Gastroesophageal sphincter (tissue), 3 donors: ENCODE results near the gene ZSWIM6.

Experiments
- CTCF ChIP-seq, 4 experiments: fragments of 200-600 bp in 2 of 4; fragments of 450-650 bp in 2 of 4; sonication (generic) in 1 of 4; IDR thresholded peaks; one replicate each; pipeline ENCODE4 v1.5.1; 2017 to 2019; ENCODE audit warnings: antibody characterized with exemption in 4 of 4, mild to moderate bottlenecking in 2 of 4, moderate library complexity in 2 of 4
- EP300 ChIP-seq: sonication (generic); formaldehyde crosslinking; IDR thresholded peaks from one replicate; pipeline ENCODE4 v1.6.1; 2017; ENCODE audit warnings: antibody characterized with exemption, mild to moderate bottlenecking
- POLR2A ChIP-seq, 2 donors: fragments of 450-650 bp; IDR thresholded peaks; one replicate each; pipeline ENCODE4 v1.6.1; 2017; ENCODE audit warnings: antibody characterized with exemption in 2 of 2, mild to moderate bottlenecking in 2 of 2, moderate library complexity in 1 of 2
- POLR2AphosphoS5 ChIP-seq: sonication (generic); formaldehyde crosslinking; IDR thresholded peaks from one replicate; pipeline ENCODE4 v1.6.1; 2017; ENCODE audit warnings: antibody characterized with exemption

DNA sequence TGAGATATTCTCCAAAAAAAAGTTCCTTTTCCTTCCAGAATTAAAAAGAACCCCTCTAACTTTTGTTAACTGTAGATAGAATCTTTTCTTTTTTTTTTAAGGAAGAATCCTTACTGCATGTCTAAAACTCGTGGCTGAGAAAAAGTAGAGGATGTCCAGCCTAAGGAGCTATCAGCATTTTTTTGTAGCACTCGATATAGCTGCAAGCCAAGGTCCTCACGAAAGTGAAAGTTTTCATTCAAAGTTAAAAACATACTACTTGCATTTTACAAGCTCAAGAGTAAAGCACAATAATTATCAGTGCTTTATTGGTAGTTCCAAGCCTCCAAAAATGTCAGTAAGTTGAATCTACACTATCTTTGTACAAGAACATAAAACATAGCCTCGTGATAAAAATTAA is 28.7 kb upstream of the ZSWIM6 start:
- TF ChIP-seq CTCF (IDR thresholded peaks at IDR 0.05) (no peak), POLR2A (IDR thresholded peaks at IDR 0.05) (no peak), POLR2AphosphoS5 (no peak), EP300 (no peak)
